CD4-positive, alpha-beta T cell treated with Interleukin-1 beta for 1 hour (primary cell): ENCODE measurements around the gene FYN.
"Not testable (repeated sequence)": the region's sequence is repeated elsewhere in the genome, so short reads cannot be mapped to it uniquely, and the experiment has no call there.

ENCODE experiments used
- DNase-seq, 2 donors: peaks; one replicate each; pipeline ENCODE4 v3.0.0-alpha.2; 2020 to 2022

FYN gene

DNA sequence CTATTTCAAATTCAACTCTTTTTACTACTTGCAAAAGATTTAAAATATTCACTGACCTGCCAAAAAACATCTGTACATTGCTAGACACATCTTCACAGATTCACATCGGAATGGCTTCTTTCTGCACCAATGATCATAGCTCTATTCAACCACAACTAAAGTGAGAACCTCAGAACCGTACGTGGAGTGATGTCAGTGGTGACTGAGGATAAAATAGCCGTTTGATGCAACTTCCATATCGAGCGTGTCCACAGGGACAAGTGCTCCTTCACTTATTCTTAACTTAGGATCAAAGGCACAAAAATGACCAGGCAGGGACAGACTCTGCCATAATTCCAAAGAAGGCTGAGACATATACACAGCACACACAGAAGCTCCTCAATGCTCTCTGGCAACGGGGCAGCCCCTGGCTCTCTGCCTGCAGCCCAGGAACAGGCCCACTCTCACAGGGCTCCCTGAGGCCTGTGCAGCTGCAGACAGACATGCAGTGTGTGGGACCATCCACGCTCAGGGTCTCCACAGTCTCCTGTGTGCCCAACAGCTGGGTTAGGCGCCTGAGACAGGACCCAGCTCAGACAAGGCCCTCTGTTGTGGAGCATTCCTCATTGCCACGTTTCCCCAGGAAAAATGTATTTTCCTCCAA lies 22.8 kb downstream of the FYN start:
- peak in 1 of 2 donors; percentile 38 for DNase-seq

DNA sequence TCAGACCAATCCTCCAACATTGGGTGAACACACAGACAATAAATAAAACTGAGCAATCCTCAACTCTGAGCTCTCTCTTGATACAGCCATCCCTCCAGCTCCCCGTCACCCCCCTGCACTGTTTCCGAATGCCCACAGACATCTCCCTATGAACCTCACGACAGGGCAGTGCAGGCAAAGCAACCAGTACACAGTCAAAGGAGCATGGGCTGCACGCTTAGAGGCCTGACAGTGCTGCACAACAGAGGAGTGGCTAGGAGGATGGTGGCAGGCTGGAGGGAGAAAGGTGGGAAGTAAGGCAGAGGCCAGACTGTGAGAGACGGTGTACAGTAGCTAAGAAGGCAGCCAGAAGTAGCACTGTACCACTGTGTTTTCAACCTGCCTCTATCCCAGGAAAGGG lies 24.0 kb downstream of the FYN start:
- no peak for DNase-seq

DNA sequence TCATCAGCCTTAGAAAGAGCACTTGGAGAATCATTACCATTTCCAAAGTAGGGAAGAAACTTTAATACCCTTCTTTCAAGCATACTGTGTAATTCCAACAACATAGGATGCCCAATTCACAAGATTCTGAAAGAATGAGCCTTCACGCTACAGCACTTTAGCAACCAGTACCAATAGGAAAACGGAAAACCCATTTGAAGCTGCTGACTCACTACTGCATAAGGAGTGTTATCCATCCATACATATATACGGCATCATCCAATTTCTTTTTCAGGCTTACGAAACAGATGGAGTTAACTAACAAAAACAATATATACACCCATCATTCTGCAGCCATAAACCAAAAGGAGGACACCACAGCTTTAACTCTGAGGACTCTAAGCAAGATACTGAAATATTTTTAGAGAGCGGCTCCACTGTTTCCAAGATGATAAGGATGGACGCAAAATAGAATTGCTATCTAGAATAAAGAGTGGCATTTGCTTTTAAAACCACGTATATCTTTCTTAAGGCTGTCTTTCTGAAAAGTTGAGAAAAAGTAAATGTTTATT lies 24.9 kb downstream of the FYN start:
- no peak for DNase-seq

DNA sequence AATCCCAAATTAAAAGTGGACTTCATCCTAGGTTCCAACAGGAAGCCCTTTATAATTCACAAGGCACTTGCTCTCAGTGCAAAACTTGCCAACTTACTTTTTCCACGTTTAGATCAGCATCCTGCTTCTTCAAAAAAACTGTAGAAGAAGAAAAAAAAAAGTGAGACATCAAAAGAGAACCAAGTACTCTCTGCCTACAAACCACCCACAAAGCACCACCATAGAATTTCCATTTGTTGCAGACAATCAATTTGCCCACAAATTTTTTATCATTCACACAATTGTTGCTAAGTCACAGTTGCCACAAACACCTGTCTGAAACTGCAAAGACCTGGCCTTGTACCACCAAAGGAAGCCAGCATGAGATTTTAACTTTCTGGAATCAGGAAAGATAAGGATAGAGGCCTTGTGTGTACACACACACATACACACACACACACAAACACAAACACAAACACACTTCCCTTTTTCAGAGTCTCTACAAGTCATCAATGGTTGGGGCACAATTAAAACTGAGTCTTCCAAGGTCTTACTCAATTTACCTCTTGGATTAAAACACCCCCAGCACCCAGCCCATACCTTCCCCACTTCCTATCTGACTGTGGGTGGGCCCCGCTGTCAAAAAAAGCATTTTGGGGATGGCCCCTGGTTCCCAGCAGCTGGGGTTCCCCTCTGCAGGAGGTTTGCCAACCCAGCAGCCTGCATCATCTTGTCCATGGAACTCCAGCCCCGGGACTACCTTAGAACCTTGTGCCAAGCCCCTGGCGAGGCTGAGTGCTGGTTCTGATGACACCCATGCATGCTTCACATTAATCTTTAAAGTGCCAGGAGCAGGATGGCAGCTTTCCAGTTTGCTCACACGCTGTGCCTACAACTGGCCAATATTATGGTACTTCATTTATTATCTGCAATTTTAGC lies 26.5 kb downstream of the FYN start:
- peak in 1 of 2 donors; percentile 72 for DNase-seq

DNA sequence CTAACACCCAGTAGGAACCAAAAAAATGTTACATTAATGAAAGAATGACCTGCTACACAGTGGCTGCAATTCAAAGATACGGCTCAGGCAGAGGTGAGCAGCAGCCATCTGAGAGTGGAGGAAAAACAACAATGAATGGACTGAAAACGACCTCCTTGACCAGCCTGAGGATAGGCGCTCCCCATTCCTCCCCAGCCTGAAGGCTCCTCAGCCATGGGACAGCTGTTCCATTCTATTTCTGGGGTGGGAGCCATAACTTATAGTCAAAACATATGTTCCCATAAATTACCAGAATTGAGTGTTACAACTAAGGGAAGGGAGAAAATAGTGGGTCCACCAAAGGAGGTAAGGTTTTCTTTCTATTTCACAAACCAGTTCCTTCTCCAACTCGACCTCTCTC lies 27.2 kb downstream of the FYN start:
- DNase-seq = no peak

DNA sequence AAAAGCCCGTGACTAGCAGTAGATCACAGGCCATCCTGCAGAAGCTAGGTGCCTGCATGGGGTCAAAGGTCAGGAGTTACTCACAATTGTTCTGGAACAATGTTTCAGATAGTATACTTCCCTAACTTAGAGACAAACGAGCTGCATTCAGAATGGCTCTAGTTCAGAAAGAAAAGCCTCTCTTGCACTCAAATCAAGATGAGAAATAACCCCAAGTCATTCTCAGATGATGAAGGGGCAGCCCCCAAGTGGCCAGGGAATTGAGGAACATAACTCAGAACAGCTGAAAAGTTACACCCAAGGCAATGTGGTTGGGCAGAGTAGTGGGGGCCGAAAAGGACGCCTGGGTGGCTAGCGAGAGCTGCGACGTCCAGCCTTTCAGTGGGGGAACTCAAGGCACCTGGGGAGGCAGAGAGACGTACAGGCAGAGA lies 27.8 kb downstream of the FYN start:
- DNase-seq = no peak

DNA sequence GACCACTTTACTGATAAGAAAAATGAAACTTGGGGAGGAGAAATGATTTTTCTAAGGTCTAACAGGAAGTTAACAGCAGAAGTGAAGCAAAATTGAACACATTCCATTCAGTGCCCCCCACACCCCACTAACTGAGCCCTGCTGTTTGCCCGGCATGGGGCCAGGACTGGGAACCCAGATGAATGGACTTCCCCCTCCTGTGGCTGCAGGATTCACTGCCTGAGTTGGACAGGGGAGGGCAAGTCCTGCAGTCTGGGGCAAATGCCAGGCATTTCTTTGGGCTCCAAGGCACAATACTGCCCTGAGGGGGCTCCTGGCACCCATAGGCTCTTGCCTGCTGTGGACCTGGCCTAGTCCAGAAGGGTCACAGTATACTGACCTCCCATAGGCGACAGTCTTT lies 28.3 kb downstream of the FYN start:
- no peak for DNase-seq

DNA sequence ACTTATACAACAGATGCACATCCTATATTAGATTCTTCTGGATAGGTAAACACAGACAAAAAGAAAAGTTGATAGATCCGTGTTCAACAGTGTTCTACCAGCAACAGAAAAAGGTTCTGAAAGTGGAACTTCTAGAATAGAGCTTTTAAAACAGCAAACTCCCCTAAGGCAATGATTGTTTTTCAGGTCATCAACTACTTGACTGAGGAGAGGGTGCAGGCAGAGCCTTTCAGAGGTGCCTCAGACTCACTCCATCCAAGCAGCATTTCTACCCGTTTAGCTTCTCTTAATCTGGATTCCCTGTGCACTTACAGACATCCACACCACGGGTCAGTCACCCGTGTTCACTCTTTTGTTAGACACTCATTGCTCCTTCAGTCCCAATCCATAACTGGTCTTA lies 28.9 kb downstream of the FYN start:
- DNase-seq = no peak

DNA sequence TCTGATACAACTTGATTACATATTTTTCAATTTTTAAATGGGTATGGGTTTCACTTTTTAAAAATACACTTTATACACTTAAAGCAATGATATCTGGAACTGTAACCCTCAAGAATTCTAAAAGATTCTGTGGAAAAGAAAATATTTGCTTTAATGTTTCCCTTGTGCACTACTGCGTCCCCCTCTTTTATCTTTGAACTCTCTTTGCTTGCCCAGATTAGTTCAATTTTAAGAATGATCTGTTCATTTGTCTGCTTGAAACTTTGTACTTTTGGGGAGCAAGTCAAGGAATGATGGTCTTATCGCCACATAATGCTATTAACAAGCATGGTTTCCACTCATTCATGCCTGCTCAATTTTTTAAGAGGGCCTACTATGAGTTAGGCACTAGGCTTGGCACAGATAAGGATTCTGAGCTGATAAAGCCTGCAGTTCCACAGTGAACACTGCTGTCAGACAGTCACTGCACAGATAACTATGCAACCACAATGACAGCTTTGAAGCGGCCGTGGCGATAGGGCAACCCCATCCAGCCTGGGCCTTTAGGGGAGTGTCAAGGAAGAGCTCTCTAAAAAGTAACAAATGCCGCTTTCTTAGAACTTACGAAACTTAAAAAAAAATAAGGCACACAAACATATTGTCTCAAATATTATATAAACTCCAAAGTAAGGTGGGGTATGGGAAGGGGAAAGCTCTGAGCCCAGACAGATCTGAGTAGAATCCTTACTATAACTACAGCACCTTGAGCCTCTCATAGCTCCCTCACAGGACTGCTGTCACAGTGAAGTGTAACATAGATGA lies 29.7 kb downstream of the FYN start:
- peak; percentile 74 to 78 for DNase-seq

DNA sequence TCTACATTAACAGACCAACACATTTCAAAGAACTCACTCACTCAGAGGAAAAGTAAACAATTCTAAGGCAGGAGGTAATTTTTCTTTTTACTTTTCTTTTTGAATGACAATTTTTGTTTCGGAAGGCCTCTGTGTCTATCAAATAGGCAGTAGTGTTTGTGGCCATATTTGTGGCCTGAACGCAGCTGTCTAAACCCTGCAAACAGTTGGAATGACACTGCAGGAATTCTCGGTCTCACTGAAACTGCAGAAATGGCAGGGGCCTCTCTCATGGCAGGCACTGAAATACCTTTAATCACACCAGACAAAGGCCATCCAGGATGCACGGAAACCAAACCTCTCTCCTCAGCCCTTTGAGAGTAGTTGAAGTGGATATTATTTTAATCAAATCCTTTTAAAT lies 30.4 kb downstream of the FYN start:
- DNase-seq = no peak

DNA sequence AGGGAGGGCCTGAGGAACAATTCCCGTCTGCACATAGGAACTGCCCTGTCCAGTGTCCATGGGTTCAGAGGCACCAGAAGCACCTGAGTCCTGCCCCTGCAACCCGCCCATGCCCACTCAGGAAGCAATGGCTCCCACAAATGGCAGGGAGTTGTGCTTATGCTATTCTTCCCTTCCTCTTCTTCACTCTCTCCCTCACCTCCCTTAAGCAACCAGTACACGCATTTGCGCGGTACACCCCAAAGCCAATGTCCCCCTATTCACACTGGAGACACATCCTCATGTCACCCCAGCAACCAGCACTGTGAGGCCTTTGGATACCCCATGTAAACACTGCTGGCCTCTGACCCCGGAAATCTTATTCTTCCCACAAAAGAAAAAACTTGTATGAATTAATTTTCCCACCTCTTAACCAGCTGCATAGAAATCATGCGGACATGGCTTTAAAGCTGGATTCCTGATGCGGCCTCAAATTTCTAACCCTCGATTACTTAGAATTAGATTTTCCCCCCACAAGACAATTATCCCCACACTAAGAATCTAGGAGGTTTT lies 30.9 kb downstream of the FYN start:
- no peak for DNase-seq

DNA sequence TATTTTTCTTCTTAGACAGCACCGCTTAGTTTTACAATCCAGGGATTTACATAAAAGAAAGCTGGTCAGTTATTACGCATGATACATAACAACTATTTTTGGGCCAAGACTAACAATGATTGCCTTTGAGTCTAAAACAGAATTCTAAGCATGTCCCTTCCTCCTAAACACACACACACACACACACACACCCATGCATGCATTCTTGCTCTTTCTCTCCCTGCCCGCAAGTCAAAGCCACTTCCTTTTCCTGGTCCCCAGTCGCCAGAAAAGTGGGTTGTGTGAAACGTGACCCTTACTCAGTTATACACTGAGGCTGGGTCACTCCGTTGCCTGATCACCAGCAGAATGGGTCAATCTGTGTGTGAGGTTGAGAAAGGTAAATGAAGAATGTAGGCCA lies 31.4 kb downstream of the FYN start:
- DNase-seq = peak; percentile 52 to 66

DNA sequence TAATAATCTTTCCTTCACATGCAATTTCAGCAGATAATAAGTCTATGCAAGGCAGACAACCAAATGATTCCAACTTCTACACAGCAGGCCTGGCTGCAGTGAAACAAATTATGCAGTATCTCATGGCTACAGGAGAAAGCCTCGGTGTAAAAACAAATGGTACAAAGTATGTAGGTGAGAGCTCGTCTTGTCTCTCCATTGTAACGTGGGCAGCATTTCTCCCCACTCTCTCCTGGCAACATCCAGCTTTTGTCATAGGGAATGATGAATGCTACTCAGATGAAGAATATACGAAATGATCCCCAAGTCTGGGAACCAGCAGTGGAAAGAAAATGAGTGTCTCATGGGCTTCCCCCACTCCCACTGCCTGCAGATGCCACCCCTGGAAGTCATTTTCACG lies 32.4 kb downstream of the FYN start:
- no peak for DNase-seq

DNA sequence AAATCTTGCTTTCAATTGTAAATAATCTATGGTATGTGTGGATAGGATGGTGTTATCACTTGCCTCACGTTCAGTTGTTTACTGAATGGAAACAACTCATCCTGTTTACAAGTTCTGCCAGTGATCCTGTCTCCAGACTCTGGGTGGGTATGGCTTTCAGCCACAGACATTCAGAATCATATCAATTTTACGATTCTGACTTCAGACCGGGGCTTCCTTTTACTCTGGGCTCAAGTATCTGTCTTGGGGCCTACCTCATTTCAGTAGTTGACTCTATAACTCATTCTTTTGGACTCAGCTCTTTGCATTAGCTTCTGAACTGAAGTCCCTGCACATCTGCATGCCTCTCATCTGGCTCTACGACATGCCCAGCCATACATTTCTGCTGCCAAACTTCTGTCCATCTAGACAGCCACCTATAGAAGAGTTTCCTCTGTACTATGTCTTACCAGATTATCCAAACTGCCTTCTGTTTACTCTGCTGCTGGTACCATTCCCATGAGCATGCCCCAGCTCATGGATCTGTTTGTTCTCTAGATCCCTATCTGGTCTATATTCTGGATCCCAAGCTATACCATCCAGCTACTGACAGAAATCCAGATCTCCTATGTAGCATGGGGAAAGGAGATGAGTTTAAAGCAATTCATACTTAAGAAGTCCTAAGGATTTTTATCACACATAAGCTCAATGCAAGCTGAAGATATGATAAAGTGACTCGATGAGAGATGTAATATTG lies 34.3 kb downstream of the FYN start:
- DNase-seq = no peak

DNA sequence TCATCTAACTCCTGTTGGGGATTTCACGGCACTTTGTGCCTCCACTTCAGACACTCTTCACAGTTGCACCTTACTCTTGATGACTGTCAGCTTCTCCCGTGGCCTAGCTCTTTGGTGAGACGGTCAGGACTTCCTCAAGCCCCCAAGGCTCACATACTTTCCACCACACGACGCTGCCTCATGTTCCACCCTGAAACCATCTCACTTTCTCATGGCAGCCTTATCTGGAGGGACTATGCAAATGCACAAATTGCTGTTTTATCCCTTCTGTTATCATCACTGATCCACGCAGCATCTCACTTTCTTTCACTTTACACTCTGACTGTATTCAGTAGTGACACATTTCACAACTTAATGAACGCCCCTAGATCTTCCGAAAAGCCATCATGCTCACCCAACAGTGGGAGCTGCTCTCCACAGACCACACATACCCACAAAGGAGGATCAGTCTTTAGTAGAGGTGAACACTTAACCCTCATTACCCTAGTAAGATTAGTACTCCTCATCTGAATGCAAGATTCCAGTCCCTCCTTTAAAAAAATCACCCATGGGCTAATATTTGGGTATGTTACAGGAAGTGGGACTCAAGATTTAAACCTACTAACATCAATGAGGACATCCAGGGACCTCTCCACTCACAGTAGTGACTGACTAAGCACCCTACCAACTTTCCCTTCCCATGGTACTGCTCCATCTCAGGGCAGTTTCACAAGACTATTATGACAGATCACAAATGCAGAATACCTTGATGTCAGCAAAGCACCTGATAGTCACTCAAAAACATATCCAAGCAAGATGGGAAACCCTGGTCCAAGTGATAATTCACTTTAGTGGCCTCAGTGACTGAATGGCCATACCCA lies 35.4 kb downstream of the FYN start:
- peak in 1 of 2 donors; percentile 61 for DNase-seq

DNA sequence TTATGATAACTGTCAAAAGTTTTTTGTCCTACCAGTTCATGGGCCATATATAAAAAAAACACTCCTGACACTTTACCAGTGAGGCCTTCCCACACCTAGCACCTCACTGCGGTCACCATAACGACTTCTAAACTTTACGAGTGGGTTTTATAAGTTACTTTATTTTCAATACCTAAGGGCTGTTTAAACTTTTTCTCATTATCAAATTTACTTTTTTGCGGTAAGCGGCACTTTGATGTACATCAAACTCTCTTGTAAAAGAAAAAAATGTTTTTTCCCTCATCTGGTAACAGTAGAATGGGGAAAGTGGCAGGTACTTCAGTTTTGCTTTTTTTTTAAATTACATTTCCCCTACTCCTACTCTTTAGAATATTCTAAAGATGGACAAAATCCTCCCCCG lies 36.2 kb downstream of the FYN start:
- DNase-seq = peak; percentile 63 to 74

DNA sequence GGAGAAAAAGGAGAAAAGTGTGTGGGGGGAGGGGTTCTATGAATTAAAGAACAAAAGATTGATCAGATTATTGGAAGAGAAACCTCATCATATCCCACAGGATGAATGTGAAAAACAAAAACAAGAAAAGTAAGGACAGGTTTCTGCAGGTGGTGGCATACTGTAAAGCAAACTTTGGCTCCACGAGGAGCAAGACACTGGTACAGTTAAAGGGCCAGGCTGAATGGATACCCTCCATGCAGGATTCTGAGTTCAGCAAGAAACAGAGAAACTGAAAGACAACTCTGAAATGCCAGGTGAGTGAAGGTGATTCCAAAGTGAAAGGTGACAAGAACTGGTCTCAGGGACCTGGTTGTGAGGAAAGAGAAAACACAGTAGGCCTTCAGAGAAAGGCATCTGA lies 37.4 kb downstream of the FYN start:
- DNase-seq = no peak

DNA sequence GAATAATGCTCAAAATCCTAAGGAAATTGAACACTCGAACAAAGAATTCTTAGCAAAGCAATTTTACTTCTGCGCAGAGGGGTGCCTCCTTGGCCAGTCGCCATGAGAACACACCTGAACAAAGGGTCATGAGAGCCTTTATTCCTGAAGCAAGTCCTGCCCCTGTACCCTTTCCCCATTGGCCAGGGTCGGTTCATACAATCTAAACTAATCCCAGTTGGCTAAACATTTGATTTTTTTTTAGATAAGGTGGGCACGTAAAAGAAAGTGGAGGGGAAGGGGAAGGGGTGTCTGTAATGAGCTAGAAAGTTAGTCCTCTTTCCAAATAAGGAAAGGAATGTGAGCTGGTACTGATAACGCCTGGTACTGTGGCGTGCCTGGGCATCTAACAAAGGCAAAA lies 37.9 kb downstream of the FYN start:
- not testable (repeated sequence) for DNase-seq

DNA sequence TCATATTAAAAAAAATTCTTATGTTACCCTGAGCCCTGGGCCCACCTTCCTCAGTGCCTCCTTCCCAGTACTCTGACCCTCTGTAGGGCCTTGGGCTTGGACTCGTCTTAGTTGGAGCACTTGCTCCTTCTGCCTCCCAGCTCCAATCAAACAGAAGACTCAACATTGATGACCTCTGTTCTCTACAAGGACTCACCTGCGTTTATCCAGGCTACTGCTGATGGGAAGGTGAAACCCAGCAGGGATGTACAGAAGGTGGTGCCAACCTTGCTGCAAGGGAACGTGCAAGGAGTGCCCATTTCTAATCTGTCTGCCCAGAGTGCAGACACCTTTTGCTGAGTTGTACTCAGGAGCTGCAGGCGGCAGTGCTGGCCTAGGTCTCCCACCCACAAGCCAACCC lies 38.9 kb downstream of the FYN start:
- no peak for DNase-seq

DNA sequence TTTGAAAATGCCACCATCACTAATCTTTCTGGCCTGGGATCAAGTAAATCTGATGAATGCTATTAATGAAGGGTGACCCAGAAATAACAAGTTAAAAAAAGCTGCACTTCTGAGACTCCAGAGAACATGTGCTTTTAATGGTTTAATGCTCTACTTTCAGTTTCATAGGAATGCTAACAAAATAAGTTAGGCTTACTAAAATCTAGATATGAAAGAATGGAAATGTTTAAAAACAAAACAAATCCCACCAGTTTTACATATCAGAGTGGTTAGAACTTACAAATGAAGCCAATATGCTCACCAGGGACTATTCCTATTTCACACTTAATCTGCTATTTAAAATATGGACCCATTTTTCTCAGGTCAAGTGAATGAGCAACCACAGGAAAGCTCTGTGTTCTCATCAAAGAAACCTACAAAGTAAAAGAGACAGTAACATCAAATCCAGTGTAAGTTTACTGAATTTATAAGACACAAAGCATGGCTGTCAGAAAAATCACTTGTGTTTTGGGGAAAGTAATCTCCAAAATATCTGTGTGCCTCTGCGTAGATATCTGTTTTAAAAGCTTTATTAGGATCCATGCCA lies 40.3 kb downstream of the FYN start:
- DNase-seq = no peak

DNA sequence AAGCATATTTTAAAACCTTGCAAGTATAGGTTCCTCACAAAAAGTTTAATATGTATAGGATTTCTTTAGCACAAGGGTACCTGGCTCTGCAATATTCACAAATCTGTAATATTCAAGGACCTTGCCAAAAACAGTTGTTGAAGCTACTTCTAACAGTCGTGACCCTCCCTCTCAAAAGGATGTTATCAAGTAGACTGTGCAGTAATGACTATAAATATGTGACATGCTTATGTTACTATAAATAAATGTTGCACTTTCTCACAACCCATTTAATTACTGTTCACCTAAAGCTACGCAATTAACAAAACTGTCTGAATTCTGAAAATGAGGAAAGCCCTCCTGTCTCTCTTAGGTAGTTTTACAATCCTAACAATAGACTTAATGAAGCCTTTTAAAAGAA lies 41.8 kb downstream of the FYN start:
- DNase-seq = no peak
